H9 (cell line): ENCODE measurements around the gene ZNF471. TPM values are rescaled to one million over a fixed set of nuclear protein-coding genes. Genes with fewer than 3 reads are reported as not detected.
A peak's percentile ranks its signal among the peaks of the same experiment; 100 is the strongest.

ENCODE experiments used
- DNase-seq: peaks from one replicate; pipeline ENCODE4 v3.0.0-alpha.2; 2017
- H2AFZ ChIP-seq: one replicate; pipeline ENCODE4 v1.6.1; 2013; ENCODE audit warnings: mild to moderate bottlenecking, low read length, control low read depth, moderate library complexity
- H2AK5ac ChIP-seq: 2 replicates; pipeline ENCODE4 v1.6.1; 2013; ENCODE audit warnings: low read length, control low read depth, mixed read lengths; ENCODE audit not compliant: insufficient read length
- H2BK120ac ChIP-seq: one replicate; pipeline ENCODE4 v1.6.1; 2013; ENCODE audit warnings: low read depth, mild to moderate bottlenecking, low read length, control low read depth, inconsistent platforms; ENCODE audit not compliant: poor library complexity, severe bottlenecking
- H2BK12ac ChIP-seq: 2 replicates; pipeline ENCODE4 v1.6.1; 2013; ENCODE audit warnings: low read length, control low read depth, mixed read lengths, low read depth; ENCODE audit not compliant: insufficient read length
- H2BK15ac ChIP-seq: 2 replicates; pipeline ENCODE4 v1.6.1; 2013; ENCODE audit warnings: low read depth, low read length, control low read depth
- H2BK20ac ChIP-seq: one replicate; pipeline ENCODE4 v1.6.1; 2013; ENCODE audit warnings: low read depth, mild to moderate bottlenecking, low read length, control low read depth, inconsistent platforms; ENCODE audit not compliant: poor library complexity, severe bottlenecking
- H2BK5ac ChIP-seq: 2 replicates; pipeline ENCODE4 v1.6.1; 2013; ENCODE audit warnings: low read length, control low read depth, mixed read lengths; ENCODE audit not compliant: insufficient read length
- H3K14ac ChIP-seq: 2 replicates; pipeline ENCODE4 v1.6.1; 2013; ENCODE audit warnings: low read length, control low read depth; ENCODE audit not compliant: insufficient read depth
- H3K18ac ChIP-seq: 2 replicates; pipeline ENCODE4 v1.6.1; 2013; ENCODE audit warnings: low read depth, mild to moderate bottlenecking, mixed read lengths, low read length, control low read depth; ENCODE audit not compliant: insufficient read length
- H3K23ac ChIP-seq: 2 replicates; pipeline ENCODE4 v1.6.1; 2013; ENCODE audit warnings: low read length, control low read depth, mixed read lengths, low read depth; ENCODE audit not compliant: insufficient read length
- H3K23me2 ChIP-seq: 2 replicates; pipeline ENCODE4 v1.6.1; 2013; ENCODE audit warnings: low read depth, mild to moderate bottlenecking, mixed read lengths, low read length, control low read depth; ENCODE audit not compliant: insufficient read length, poor library complexity, severe bottlenecking
- H3K27ac ChIP-seq: 2 replicates; pipeline ENCODE4 v1.5.1; 2013; ENCODE audit warnings: low read length, control low read depth, mixed read lengths, low read depth; ENCODE audit not compliant: insufficient read length
- H3K27me3 ChIP-seq: 2 replicates; pipeline ENCODE4 v1.6.1; 2013; ENCODE audit warnings: low read length, control low read depth, inconsistent platforms; ENCODE audit not compliant: insufficient read depth
- H3K4ac ChIP-seq: 2 replicates; pipeline ENCODE4 v1.6.1; 2013; ENCODE audit warnings: low read depth, mild to moderate bottlenecking, control low read depth, inconsistent platforms, low read length, moderate library complexity
- H3K4me1 ChIP-seq: 2 replicates; pipeline ENCODE4 v1.6.1; 2013; ENCODE audit warnings: low read length, control low read depth, inconsistent platforms; ENCODE audit not compliant: insufficient read depth
- H3K4me2 ChIP-seq: 2 replicates; pipeline ENCODE4 v1.6.1; 2013; ENCODE audit warnings: low read length, control low read depth, mixed read lengths; ENCODE audit not compliant: insufficient read length, insufficient read depth
- H3K56ac ChIP-seq: 2 replicates; pipeline ENCODE4 v1.6.1; 2013; ENCODE audit warnings: low read depth, mild to moderate bottlenecking, mixed read lengths, low read length, control low read depth; ENCODE audit not compliant: insufficient read length
- H3K79me1 ChIP-seq: 2 replicates; pipeline ENCODE4 v1.6.1; 2013; ENCODE audit warnings: low read depth, mild to moderate bottlenecking, moderate library complexity, low read length, control low read depth, inconsistent platforms; ENCODE audit not compliant: insufficient read depth, poor library complexity, severe bottlenecking
- H3K79me2 ChIP-seq: 2 replicates; pipeline ENCODE4 v1.6.1; 2013; ENCODE audit warnings: low read length, control low read depth, inconsistent platforms; ENCODE audit not compliant: insufficient read depth
- H3K9ac ChIP-seq: 2 replicates; pipeline ENCODE4 v1.6.1; 2013; ENCODE audit warnings: low read length, control low read depth, mixed read lengths; ENCODE audit not compliant: insufficient read length; ENCODE audit errors: extremely low read depth
- H3K9me3 ChIP-seq: one replicate; pipeline ENCODE4 v1.6.1; 2013; ENCODE audit warnings: low read depth, low read length, inconsistent platforms; ENCODE audit not compliant: control insufficient read depth
- H3T11ph ChIP-seq: one replicate; pipeline ENCODE4 v1.6.1; 2013; ENCODE audit warnings: mild to moderate bottlenecking, low read length, control low read depth, inconsistent platforms
- H4K20me1 ChIP-seq: one replicate; pipeline ENCODE4 v1.6.1; 2013; ENCODE audit not compliant: control insufficient read depth, insufficient read length, insufficient read depth
- H4K5ac ChIP-seq: 2 replicates; pipeline ENCODE4 v1.6.1; 2013; ENCODE audit warnings: low read depth, mild to moderate bottlenecking, mixed read lengths, low read length, control low read depth; ENCODE audit not compliant: insufficient read length
- H4K8ac ChIP-seq: replicated peaks from 2 replicates; pipeline ENCODE4 v1.6.1; 2013; ENCODE audit warnings: low read length, control low read depth, mixed read lengths, low read depth; ENCODE audit not compliant: insufficient read length
- H4K91ac ChIP-seq: 2 replicates; pipeline ENCODE4 v1.6.1; 2013; ENCODE audit warnings: low read depth, mild to moderate bottlenecking, moderate library complexity, mixed read lengths, low read length, control low read depth; ENCODE audit not compliant: insufficient read length
- H3K27ac Mint-ChIP-seq, 3 experiments: 2 replicates in 2 of 3; 3 replicates in 1 of 3; pipeline ENCODE4 v1.8.0; 2020 to 2021; ENCODE audit warnings: mixed read lengths in 3 of 3, mild to moderate bottlenecking in 1 of 3, moderate library complexity in 1 of 3
- H3K27me3 Mint-ChIP-seq: 2 replicates; pipeline ENCODE4 v1.8.0; 2021; ENCODE audit warnings: low read depth, mild to moderate bottlenecking, moderate library complexity, mixed read lengths
- H3K36me3 Mint-ChIP-seq, 3 experiments: 2 replicates in 2 of 3; 3 replicates in 1 of 3; pipeline ENCODE4 v1.8.0; 2020 to 2021; ENCODE audit warnings: low read depth in 3 of 3, mixed read lengths in 3 of 3; ENCODE audit not compliant: insufficient read depth in 1 of 3
- H3K4me1 Mint-ChIP-seq, 2 experiments: 2 replicates each; pipeline ENCODE4 v1.8.0; 2020; ENCODE audit warnings: mixed read lengths in 2 of 2
- H3K4me3 Mint-ChIP-seq, 2 experiments: 2 replicates in 1 of 2; 3 replicates in 1 of 2; pipeline ENCODE4 v1.8.0; 2020 to 2021; ENCODE audit warnings: mild to moderate bottlenecking in 2 of 2, mixed read lengths in 2 of 2, moderate library complexity in 1 of 2
- H3K9me3 Mint-ChIP-seq, 2 experiments: 2 replicates in 1 of 2; 3 replicates in 1 of 2; pipeline ENCODE4 v1.8.0; 2020; ENCODE audit warnings: mild to moderate bottlenecking in 2 of 2, mixed read lengths in 2 of 2, moderate library complexity in 1 of 2
- WGBS: extraction: QIAGEN DNeasy Blood & Tissue Kit; methylation state at CpG from one replicate; pipeline ENCODE4 v1.1.7; 2013; ENCODE audit warnings: missing lambda C conversion rate, low lambda C conversion rate, mixed read lengths; ENCODE audit not compliant: insufficient read length; ENCODE audit errors: extremely low coverage; 5-methylcytosine and 5-hydroxymethylcytosine counted together
- total RNA-seq: library from RNA; stranded (reverse); gene quantifications from 2 replicates; pipeline ENCODE4 v1.2.1, GENCODE V29; 2021
- TF ChIP-seq, protein P1 (sequence below): fragments of 200-600 bp; sonication (generic); conservative IDR thresholded peaks from 3 replicates; pipeline ENCODE4 v1.8.0; 2021; ENCODE audit warnings: antibody characterized with exemption, mild to moderate bottlenecking

ZNF471 gene
- total RNA-seq, 1 experiment from 2014 or later: not detected

DNA sequence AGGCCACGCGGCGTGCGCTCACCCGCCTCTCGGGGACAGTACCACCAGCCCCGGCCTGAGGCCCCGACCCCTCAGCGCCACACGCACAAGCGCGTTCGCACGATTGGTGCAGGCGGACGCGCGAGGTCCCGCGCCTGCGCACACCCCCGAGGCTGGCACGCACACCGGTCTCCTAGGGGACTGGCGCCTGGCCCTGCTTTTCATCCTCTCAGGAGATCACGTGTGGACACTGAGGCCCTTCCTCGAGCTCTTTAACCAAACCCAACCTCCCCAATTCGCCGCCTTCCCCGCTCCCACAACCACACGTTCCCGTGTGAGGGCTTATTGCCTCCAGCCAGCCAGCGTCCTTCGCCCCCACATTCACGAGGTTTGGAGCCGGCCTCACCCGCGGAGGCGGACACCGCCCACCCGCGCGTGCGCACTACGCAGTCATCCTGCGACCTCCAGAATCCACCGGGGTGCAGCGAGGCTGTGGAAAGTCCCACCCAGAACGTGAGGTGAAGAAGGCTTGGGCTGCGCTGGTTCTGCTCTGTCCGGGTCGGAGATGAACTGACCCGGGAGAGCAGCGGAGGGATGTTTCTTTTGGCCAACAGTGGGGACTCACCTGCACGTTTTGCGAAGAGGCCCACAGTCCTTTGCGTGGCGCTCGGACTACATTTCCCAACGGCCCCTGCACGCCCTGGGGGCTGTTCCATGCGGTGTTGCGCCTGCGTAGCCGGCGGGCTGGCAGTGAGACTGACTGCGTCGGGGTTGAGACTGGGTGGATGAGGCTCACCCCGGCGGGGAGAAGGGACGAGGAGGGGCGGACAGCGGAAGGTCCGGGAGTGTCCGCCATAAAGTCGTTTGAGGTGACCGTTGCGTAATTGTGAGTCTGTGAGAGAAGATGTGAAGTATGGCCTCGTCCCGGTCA is 30.0 kb upstream of the ZNF471 start:
- no peak overlapping the region for H4K5ac ChIP-seq
- H3K27me3 ChIP-seq: no peaks in the 10 kb centered on the region
- H3K9ac ChIP-seq: peak overlapping the region; percentile 78
- H2BK20ac ChIP-seq: no peak overlapping the region
- no peak overlapping the region for H2AFZ ChIP-seq
- H3K14ac ChIP-seq: no peak overlapping the region
- H2AK5ac ChIP-seq: no peak overlapping the region
- H3K27ac ChIP-seq: no peak overlapping the region
- TF ChIP-seq, protein P1, sequence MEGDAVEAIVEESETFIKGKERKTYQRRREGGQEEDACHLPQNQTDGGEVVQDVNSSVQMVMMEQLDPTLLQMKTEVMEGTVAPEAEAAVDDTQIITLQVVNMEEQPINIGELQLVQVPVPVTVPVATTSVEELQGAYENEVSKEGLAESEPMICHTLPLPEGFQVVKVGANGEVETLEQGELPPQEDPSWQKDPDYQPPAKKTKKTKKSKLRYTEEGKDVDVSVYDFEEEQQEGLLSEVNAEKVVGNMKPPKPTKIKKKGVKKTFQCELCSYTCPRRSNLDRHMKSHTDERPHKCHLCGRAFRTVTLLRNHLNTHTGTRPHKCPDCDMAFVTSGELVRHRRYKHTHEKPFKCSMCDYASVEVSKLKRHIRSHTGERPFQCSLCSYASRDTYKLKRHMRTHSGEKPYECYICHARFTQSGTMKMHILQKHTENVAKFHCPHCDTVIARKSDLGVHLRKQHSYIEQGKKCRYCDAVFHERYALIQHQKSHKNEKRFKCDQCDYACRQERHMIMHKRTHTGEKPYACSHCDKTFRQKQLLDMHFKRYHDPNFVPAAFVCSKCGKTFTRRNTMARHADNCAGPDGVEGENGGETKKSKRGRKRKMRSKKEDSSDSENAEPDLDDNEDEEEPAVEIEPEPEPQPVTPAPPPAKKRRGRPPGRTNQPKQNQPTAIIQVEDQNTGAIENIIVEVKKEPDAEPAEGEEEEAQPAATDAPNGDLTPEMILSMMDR: no peak
- no peak overlapping the region for H3T11ph ChIP-seq
- H4K8ac ChIP-seq: no peak overlapping the region
- peaks cover 7% of the 10 kb centered on the region for H4K20me1 ChIP-seq
- no peak overlapping the region for H3K23ac ChIP-seq
- no peak overlapping the region for H3K18ac ChIP-seq
- no peaks in the 10 kb centered on the region for H3K79me1 ChIP-seq
- Mint-ChIP-seq H3K27me3 (no peaks in the 10 kb centered on the region; the same call in 1 of the 2 replicates), H3K27ac (no peak overlapping the region), H3K36me3 (peaks cover 11 to 23% (median 19%) of the 10 kb centered on the region in 3 experiments; a peak in 6 of 7 replicates), H3K4me3 (no peak overlapping the region), H3K9me3 (peaks cover 96 to 97% of the 10 kb centered on the region in 2 experiments), H3K4me1 (no peaks in the 10 kb centered on the region)
- H3K79me2 ChIP-seq: peaks cover 13% of the 10 kb centered on the region; the same call in 1 of the 2 replicates
- H2BK12ac ChIP-seq: no peak overlapping the region
- H2BK120ac ChIP-seq: no peak overlapping the region
- H3K4me2 ChIP-seq: peak overlapping the region; percentile 92
- no peak overlapping the region for H4K91ac ChIP-seq
- H3K56ac ChIP-seq: no peak overlapping the region
- no peak overlapping the region for H2BK5ac ChIP-seq
- no CpG with 5 or more reads among the region's 80 CpGs for WGBS
- peak; percentile 86 for DNase-seq
- H3K4me1 ChIP-seq: no peaks in the 10 kb centered on the region
- H2BK15ac ChIP-seq: no peak overlapping the region
- H3K23me2 ChIP-seq: no peaks in the 10 kb centered on the region
- no peak overlapping the region for H3K4ac ChIP-seq
- peaks cover 44% of the 10 kb centered on the region for H3K9me3 ChIP-seq
